IPS-NIHi7 (cell line): ENCODE measurements around the gene ENOSF1.

ENCODE experiments used
- DNase-seq: peaks from one replicate; pipeline ENCODE4 v3.0.0; 2012; ENCODE audit warnings: mixed read lengths; ENCODE audit errors: extremely low spot score

The ENOSF1 gene

GRCh38 chr18:673769-674168 lies 38.7 kb downstream of the ENOSF1 start:
- no peak for DNase-seq

GRCh38 chr18:673317-673716 lies 39.1 kb downstream of the ENOSF1 start:
- no peak for DNase-seq

GRCh38 chr18:671405-671804 lies 41.0 kb downstream of the ENOSF1 start:
- DNase-seq: no peak

GRCh38 chr18:670522-670921 lies 41.9 kb downstream of the ENOSF1 start:
- no peak for DNase-seq

GRCh38 chr18:669077-669476 lies 43.4 kb downstream of the ENOSF1 start:
- DNase-seq: no peak

GRCh38 chr18:668260-668659 lies 44.2 kb downstream of the ENOSF1 start:
- no peak for DNase-seq

- DNase-seq: no peak
These were observed 45.8 kb downstream of the ENOSF1 start for GRCh38 chr18:666628-667027.

- DNase-seq: peak; percentile 68
These were observed 46.3 kb downstream of the ENOSF1 start for GRCh38 chr18:666177-666576.

- no peak for DNase-seq
These were observed 50.2 kb downstream of the ENOSF1 start for GRCh38 chr18:662197-662596.

GRCh38 chr18:659597-659996 lies 52.8 kb downstream of the ENOSF1 start:
- no peak for DNase-seq

GRCh38 chr18:658947-659533 lies 53.4 kb downstream of the ENOSF1 start:
- DNase-seq: no peak

- peak; percentile 87 for DNase-seq
These were observed 54.2 kb downstream of the ENOSF1 start for GRCh38 chr18:658001-658946.

- DNase-seq: peak; percentile 80
These were observed 55.0 kb downstream of the ENOSF1 start, which contains the start of gene TYMS for GRCh38 chr18:657311-658000. TYMS (plus strand) TSS chr18:657653; CDS start chr18:657743, 90 bp downstream.

GRCh38 chr18:655445-655844 lies 57.0 kb downstream of the ENOSF1 start:
- DNase-seq: no peak

- no peak for DNase-seq
These were observed 57.8 kb downstream of the ENOSF1 start for GRCh38 chr18:654601-655000.

- DNase-seq: no peak
These were observed 58.9 kb downstream of the ENOSF1 start for GRCh38 chr18:653512-653911.

GRCh38 chr18:652131-652530 lies 60.3 kb downstream of the ENOSF1 start:
- no peak for DNase-seq

GRCh38 chr18:650428-650858 lies 62.0 kb downstream of the ENOSF1 start:
- DNase-seq: no peak

- no peak for DNase-seq
These were observed 63.1 kb downstream of the ENOSF1 start for GRCh38 chr18:649341-649740.

- DNase-seq: no peak
These were observed 65.1 kb downstream of the ENOSF1 start for GRCh38 chr18:647304-647703.

GRCh38 chr18:644395-645004 lies 67.9 kb downstream of the ENOSF1 start:
- DNase-seq: no peak

- no peak for DNase-seq
These were observed 71.2 kb downstream of the ENOSF1 start for GRCh38 chr18:641224-641623.
